Measurements from ENCODE around the gene B4GALT2.

Gene B4GALT2

DNA sequence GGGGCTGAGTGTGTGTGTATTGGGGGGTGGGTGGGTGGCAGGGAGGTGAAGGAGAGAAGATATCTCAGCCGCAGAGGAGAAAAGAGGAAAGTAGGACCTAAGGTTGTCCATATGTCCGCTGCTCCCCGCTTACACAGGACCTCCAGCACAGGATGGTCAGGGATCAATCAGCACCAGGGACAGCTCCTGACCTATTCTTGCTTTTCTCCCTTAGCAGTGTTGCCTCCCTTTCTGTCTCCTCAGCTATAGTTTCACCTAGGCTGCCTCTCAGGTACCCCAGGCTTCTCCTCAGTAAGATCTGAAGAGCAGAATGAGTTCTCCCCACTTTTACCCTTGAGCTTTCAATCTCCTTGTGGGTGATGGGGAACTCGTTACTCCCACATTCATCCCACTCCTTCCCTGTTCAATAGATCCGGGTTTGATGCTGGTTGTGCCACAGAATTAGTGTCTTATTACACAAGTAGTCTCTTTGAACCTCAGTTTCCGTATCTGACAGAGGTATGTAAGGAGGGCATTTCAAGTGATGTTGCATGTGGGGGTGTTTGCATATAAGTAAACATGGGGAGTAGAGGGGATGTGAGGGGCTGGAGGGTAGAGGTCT is 10.6 kb upstream of the B4GALT2 start:
- H3K4me2 ChIP-seq (ENCODE audit: low read depth, low read length) = no peak overlapping the region
- H3K79me2 ChIP-seq (ENCODE audit: low read length) = peaks cover 20% of the 10 kb centered on the region
- H3K27me3 ChIP-seq (replicated peaks; ENCODE audit: insufficient read depth, low read length) = no peaks in the 10 kb centered on the region
- TF ChIP-seq EZH2 (optimal IDR thresholded peaks at IDR 0.05; ENCODE audit: low read depth, low read length) (no peak), EZH2phosphoT487 (IDR thresholded peaks at IDR 0.05; ENCODE audit: low read length) (no peak), CTCF (IDR thresholded peaks at IDR 0.05; ENCODE audit: low read length) (no peak)
- peak; percentile 51 for DNase-seq
- H4K20me1 ChIP-seq (ENCODE audit: insufficient read depth, low read length) = no peaks in the 10 kb centered on the region
- peaks cover 15% of the 10 kb centered on the region for H3K4me1 ChIP-seq (ENCODE audit: low read length)
- no peak overlapping the region for H3K4me3 ChIP-seq (ENCODE audit: low read length)
- H3F3A ChIP-seq (ENCODE audit: insufficient read depth, low read length) = peaks cover 3% of the 10 kb centered on the region
- no peak overlapping the region for H3K27ac ChIP-seq (ENCODE audit: low read length)
- H2AFZ ChIP-seq (ENCODE audit: low read length) = no peak overlapping the region
- no peaks in the 10 kb centered on the region for H3K9me3 ChIP-seq (replicated peaks; ENCODE audit: insufficient read depth, low read length)
- no peak overlapping the region for H3K9ac ChIP-seq (ENCODE audit: low read length)
- H3K36me3 ChIP-seq (replicated peaks; ENCODE audit: insufficient read depth, low read length) = no peaks in the 10 kb centered on the region
- H3K9me2 ChIP-seq (replicated peaks; ENCODE audit: insufficient read depth, low read length) = no peaks in the 10 kb centered on the region

DNA sequence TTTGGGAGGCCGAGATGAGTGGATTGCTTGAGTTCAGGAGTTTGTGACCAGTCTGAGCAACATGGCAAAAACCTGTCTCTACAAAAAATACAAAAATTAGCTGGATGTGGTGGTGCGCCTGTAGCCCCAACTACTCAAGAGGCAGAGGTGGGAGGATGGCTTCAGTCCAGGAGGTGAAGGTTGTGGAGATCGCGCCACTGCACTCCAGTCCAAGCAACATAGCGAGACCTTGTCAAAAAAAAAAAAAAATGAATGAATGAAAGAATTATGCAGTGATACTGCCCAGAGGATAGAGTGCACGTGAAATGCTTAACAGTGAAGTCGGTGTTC is 9.6 kb upstream of the B4GALT2 start:
- Histone ChIP-seq H4K20me1 (ENCODE audit: insufficient read depth, low read length) (no peaks in the 10 kb centered on the region), H3K9me2 (replicated peaks; ENCODE audit: insufficient read depth, low read length) (no peaks in the 10 kb centered on the region), H3K9me3 (replicated peaks; ENCODE audit: insufficient read depth, low read length) (no peaks in the 10 kb centered on the region), H3K79me2 (ENCODE audit: low read length) (peaks cover 20% of the 10 kb centered on the region), H3K4me3 (ENCODE audit: low read length) (peak overlapping the region; percentile 38; the same call in 1 of the 2 replicates), H3K27me3 (replicated peaks; ENCODE audit: insufficient read depth, low read length) (no peaks in the 10 kb centered on the region), H3K27ac (ENCODE audit: low read length) (no peak overlapping the region), H3K4me1 (ENCODE audit: low read length) (peaks cover 20% of the 10 kb centered on the region), H3K9ac (ENCODE audit: low read length) (no peak overlapping the region), H2AFZ (ENCODE audit: low read length) (peak overlapping the region; percentile 42; the same call in 1 of the 2 replicates), H3K36me3 (replicated peaks; ENCODE audit: insufficient read depth, low read length) (no peaks in the 10 kb centered on the region), H3K4me2 (ENCODE audit: low read depth, low read length) (peak overlapping the region; percentile 81), H3F3A (ENCODE audit: insufficient read depth, low read length) (peaks cover 12% of the 10 kb centered on the region)
- DNase-seq = no peak
- TF ChIP-seq EZH2 (optimal IDR thresholded peaks at IDR 0.05; ENCODE audit: low read depth, low read length) (no peak), EZH2phosphoT487 (IDR thresholded peaks at IDR 0.05; ENCODE audit: low read length) (no peak)

GRCh38 chr1:43969746-43970466 is 9.1 kb upstream of the B4GALT2 start, which contains the start of gene DPH2:
TSS of gene DPH2 (plus strand) at chr1:43970010. CDS start at chr1:43970176, 166 bp downstream.
- Histone ChIP-seq H3K27me3 (replicated peaks; ENCODE audit: insufficient read depth, low read length) (no peaks in the 10 kb centered on the region), H3K9ac (ENCODE audit: low read length) (peak within 1 kb of the TSS; percentile 88), H3K79me2 (ENCODE audit: low read length) (peaks cover 23% of the 10 kb centered on the region), H3K36me3 (replicated peaks; ENCODE audit: insufficient read depth, low read length) (no peaks in the 10 kb centered on the region), H3K4me2 (ENCODE audit: low read depth, low read length) (peak within 1 kb of the TSS; percentile 99), H4K20me1 (ENCODE audit: insufficient read depth, low read length) (no peaks in the 10 kb centered on the region), H2AFZ (ENCODE audit: low read length) (peak within 1 kb of the TSS; percentile 92), H3K9me3 (replicated peaks; ENCODE audit: insufficient read depth, low read length) (no peaks in the 10 kb centered on the region), H3K27ac (ENCODE audit: low read length) (no peak within 1 kb of the TSS), H3K9me2 (replicated peaks; ENCODE audit: insufficient read depth, low read length) (no peaks in the 10 kb centered on the region), H3K4me3 (ENCODE audit: low read length) (peak within 1 kb of the TSS; percentile 99), H3K4me1 (ENCODE audit: low read length) (peaks cover 20% of the 10 kb centered on the region), H3F3A (ENCODE audit: insufficient read depth, low read length) (peaks cover 14% of the 10 kb centered on the region)
- TF ChIP-seq EZH2phosphoT487 (IDR thresholded peaks at IDR 0.05; ENCODE audit: low read length) = no peak
- no peak; the same call in 1 of the 2 replicates for TF ChIP-seq CTCF (IDR thresholded peaks at IDR 0.05; ENCODE audit: low read length)
- no peak for TF ChIP-seq EZH2 (optimal IDR thresholded peaks at IDR 0.05; ENCODE audit: low read depth, low read length)
- DNase-seq = peak; percentile 98

All from MM.1S (cell line).